Naive B cell (primary cell): ENCODE data around the gene TGFA. TPM values are rescaled to one million over a fixed set of nuclear protein-coding genes. Genes with fewer than 3 reads are reported as not detected.

ENCODE experiments used
- polyA plus RNA-seq, 6 donors: library from polyadenylated mRNA; unstranded; fragments of 300-500 nt; fragmentation: Illumina TruSeq; gene quantifications; one replicate each; pipeline ENCODE4 v1.2.3, GENCODE V29; 2021; ENCODE audit warnings: low read depth in 6 of 6

The TGFA gene
- polyA plus RNA-seq, 6 donors from 2014 or later = not detected

Other genes starting within 250 kb of the TGFA start
- gene ADD2, start 214.4 kb upstream of the TGFA start, polyA plus RNA-seq = 10 to 100 TPM in 2 of 6 donors, 1 to 10 TPM in 4; 1.9 to 12.5 (median 4.9) TPM
- not detected for gene FIGLA, start 236.8 kb upstream of the TGFA start, polyA plus RNA-seq